Measurements from ENCODE around the gene TRMT13.

DNA sequence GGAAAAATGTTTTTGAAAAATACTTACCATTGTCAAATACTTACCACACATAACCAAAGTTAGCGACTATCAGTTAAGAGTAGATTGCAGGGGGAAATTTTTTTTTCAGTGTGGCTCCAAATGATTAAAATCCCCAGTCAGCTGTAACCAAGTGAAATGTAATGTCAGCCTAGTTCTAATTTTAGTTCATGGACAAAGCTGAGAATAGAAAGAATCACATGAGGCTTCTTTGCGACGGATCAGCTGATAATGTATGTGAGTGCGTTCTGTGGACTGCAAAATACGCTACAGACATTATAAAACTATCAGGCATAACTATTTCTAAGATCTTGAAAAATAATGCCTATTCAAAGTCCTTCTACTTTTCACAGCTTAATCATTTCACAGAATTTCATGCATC is 45.1 kb downstream of the TRMT13 start, which contains the start of gene LRRC39:
- TF ChIP-seq, protein P1, sequence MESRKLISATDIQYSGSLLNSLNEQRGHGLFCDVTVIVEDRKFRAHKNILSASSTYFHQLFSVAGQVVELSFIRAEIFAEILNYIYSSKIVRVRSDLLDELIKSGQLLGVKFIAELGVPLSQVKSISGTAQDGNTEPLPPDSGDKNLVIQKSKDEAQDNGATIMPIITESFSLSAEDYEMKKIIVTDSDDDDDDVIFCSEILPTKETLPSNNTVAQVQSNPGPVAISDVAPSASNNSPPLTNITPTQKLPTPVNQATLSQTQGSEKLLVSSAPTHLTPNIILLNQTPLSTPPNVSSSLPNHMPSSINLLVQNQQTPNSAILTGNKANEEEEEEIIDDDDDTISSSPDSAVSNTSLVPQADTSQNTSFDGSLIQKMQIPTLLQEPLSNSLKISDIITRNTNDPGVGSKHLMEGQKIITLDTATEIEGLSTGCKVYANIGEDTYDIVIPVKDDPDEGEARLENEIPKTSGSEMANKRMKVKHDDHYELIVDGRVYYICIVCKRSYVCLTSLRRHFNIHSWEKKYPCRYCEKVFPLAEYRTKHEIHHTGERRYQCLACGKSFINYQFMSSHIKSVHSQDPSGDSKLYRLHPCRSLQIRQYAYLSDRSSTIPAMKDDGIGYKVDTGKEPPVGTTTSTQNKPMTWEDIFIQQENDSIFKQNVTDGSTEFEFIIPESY (CRISPR knock-in tag; IDR thresholded peaks at IDR 0.05), result no peak
- no peak for TF ChIP-seq POLR2AphosphoS5 (IDR thresholded peaks at IDR 0.05; ENCODE audit: control insufficient read depth, insufficient read depth, low read depth, low read length)
- no peak for TF ChIP-seq ZNF384 (IDR thresholded peaks at IDR 0.05; ENCODE audit: low read depth, low read length)
- TF ChIP-seq, protein P2, sequence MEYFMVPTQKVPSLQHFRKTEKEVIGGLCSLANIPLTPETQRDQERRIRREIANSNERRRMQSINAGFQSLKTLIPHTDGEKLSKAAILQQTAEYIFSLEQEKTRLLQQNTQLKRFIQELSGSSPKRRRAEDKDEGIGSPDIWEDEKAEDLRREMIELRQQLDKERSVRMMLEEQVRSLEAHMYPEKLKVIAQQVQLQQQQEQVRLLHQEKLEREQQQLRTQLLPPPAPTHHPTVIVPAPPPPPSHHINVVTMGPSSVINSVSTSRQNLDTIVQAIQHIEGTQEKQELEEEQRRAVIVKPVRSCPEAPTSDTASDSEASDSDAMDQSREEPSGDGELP (CRISPR knock-in tag; IDR thresholded peaks at IDR 0.05; ENCODE audit: borderline replicate concordance), result no peak; the same call in 1 of the 2 replicates
- no peak for TF ChIP-seq YY1 (IDR thresholded peaks at IDR 0.05; ENCODE audit: borderline replicate concordance in 1 of 3, control insufficient read depth in 1 of 3, extremely low read depth in 1 of 3, insufficient read depth in 3 of 3, insufficient read length in 1 of 3, insufficient replicate concordance in 2 of 3, low read depth in 1 of 3, low read length in 2 of 3)

Data from K562 (cell line).